Measurements from ENCODE around the gene TMEM270. TPM values are rescaled to one million over a fixed set of nuclear protein-coding genes. Genes with fewer than 3 reads are reported as not detected.

The TMEM270 gene, protein sequence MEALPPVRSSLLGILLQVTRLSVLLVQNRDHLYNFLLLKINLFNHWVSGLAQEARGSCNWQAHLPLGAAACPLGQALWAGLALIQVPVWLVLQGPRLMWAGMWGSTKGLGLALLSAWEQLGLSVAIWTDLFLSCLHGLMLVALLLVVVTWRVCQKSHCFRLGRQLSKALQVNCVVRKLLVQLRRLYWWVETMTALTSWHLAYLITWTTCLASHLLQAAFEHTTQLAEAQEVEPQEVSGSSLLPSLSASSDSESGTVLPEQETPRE
- total RNA-seq (ENCODE audit: unreplicated experiment) = not detected
- long read RNA-seq = 0 reads

- Mint-ChIP-seq H3K9me3 (ENCODE audit: unreplicated experiment) (no peaks in the 10 kb centered on the region), H3K4me3 (ENCODE audit: unreplicated experiment) (no peak within 1 kb of the TSS), H3K27me3 (ENCODE audit: unreplicated experiment) (peaks cover 2% of the 10 kb centered on the region), H3K27ac (ENCODE audit: unreplicated experiment) (no peak within 1 kb of the TSS), H3K36me3 (ENCODE audit: unreplicated experiment) (peaks cover 7% of the 10 kb centered on the region), H3K4me1 (ENCODE audit: low read depth, unreplicated experiment) (peaks cover 4% of the 10 kb centered on the region)
- TF ChIP-seq, protein P1, sequence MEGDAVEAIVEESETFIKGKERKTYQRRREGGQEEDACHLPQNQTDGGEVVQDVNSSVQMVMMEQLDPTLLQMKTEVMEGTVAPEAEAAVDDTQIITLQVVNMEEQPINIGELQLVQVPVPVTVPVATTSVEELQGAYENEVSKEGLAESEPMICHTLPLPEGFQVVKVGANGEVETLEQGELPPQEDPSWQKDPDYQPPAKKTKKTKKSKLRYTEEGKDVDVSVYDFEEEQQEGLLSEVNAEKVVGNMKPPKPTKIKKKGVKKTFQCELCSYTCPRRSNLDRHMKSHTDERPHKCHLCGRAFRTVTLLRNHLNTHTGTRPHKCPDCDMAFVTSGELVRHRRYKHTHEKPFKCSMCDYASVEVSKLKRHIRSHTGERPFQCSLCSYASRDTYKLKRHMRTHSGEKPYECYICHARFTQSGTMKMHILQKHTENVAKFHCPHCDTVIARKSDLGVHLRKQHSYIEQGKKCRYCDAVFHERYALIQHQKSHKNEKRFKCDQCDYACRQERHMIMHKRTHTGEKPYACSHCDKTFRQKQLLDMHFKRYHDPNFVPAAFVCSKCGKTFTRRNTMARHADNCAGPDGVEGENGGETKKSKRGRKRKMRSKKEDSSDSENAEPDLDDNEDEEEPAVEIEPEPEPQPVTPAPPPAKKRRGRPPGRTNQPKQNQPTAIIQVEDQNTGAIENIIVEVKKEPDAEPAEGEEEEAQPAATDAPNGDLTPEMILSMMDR (IDR thresholded peaks at IDR 0.05; ENCODE audit: partially characterized antibody, unreplicated experiment) = no peak
- DNase-seq = no peak
Observed at GRCh38 chr7:73860859-73861258, at the start of gene TMEM270. TMEM270 (plus strand) TSS chr7:73861159; CDS start chr7:73861195, 36 bp downstream.

GRCh38 chr7:73811760-73812168, 49.2 kb upstream of the TMEM270 start:
- Mint-ChIP-seq H3K27ac (ENCODE audit: unreplicated experiment) (no peak overlapping the region), H3K4me1 (ENCODE audit: low read depth, unreplicated experiment) (no peaks in the 10 kb centered on the region), H3K27me3 (ENCODE audit: unreplicated experiment) (peaks cover 3% of the 10 kb centered on the region), H3K9me3 (ENCODE audit: unreplicated experiment) (no peaks in the 10 kb centered on the region), H3K36me3 (ENCODE audit: unreplicated experiment) (no peaks in the 10 kb centered on the region), H3K4me3 (ENCODE audit: unreplicated experiment) (no peak overlapping the region)
- TF ChIP-seq, protein P1 (IDR thresholded peaks at IDR 0.05; ENCODE audit: partially characterized antibody, unreplicated experiment) = peak; percentile 67
- DNase-seq = peak; percentile 82

DNA sequence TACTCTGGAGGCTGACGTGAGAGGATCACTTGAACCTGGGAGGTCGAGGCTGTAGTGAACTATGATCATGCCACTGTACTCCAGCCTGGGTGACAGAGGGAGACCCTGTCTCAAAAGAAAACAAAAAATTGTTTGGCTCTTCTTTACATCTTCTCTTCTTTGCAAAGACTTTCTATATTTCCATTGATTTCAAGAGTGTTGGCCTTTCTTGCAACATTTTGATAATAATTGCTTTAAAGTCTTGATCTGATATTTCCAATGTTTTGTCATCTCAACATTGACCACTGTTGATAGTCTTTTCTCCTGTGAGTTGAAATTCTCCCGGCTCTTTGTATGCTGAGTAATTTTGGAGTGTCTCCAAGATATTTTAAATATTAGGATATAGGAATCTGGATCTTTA, 48.0 kb upstream of the TMEM270 start:
- TF ChIP-seq, protein P1 (IDR thresholded peaks at IDR 0.05; ENCODE audit: partially characterized antibody, unreplicated experiment) = no peak
- no peak overlapping the region for H3K4me3 Mint-ChIP-seq (ENCODE audit: unreplicated experiment)

DNA sequence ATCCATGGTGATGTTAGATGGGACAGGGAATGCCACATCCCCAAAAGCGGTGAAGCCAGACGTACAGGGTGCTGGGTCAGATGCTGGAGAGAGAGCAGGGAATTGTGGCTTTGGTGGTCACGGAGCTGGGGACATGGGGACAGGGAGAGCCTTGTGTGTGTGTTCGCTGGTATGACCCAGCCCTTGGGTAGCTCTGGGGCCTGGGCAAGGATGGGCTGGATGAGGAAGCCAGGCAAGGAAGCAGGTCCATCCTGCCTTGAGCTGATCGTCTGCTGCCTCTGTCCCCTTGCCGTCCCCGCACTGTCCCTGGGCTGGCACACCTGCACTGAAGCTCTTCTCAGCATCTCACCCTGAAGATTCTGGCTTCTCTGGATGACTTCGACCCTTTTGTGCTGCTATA, 45.5 kb upstream of the TMEM270 start:
- Mint-ChIP-seq H3K4me1 (ENCODE audit: low read depth, unreplicated experiment) (no peaks in the 10 kb centered on the region), H3K4me3 (ENCODE audit: unreplicated experiment) (no peak overlapping the region), H3K9me3 (ENCODE audit: unreplicated experiment) (no peaks in the 10 kb centered on the region), H3K27me3 (ENCODE audit: unreplicated experiment) (peaks cover 5% of the 10 kb centered on the region), H3K27ac (ENCODE audit: unreplicated experiment) (no peak overlapping the region), H3K36me3 (ENCODE audit: unreplicated experiment) (no peaks in the 10 kb centered on the region)
- TF ChIP-seq, protein P1 (IDR thresholded peaks at IDR 0.05; ENCODE audit: partially characterized antibody, unreplicated experiment) = no peak
- no peak for DNase-seq

More for the DNA sequence above, 48.0 kb upstream of the TMEM270 start:
- DNase-seq = no peak
- H3K27ac Mint-ChIP-seq (ENCODE audit: unreplicated experiment) = no peak overlapping the region
- no peaks in the 10 kb centered on the region for H3K9me3 Mint-ChIP-seq (ENCODE audit: unreplicated experiment)
- H3K27me3 Mint-ChIP-seq (ENCODE audit: unreplicated experiment) = peaks cover 3% of the 10 kb centered on the region
- no peaks in the 10 kb centered on the region for H3K36me3 Mint-ChIP-seq (ENCODE audit: unreplicated experiment)
- no peaks in the 10 kb centered on the region for H3K4me1 Mint-ChIP-seq (ENCODE audit: low read depth, unreplicated experiment)

DNA sequence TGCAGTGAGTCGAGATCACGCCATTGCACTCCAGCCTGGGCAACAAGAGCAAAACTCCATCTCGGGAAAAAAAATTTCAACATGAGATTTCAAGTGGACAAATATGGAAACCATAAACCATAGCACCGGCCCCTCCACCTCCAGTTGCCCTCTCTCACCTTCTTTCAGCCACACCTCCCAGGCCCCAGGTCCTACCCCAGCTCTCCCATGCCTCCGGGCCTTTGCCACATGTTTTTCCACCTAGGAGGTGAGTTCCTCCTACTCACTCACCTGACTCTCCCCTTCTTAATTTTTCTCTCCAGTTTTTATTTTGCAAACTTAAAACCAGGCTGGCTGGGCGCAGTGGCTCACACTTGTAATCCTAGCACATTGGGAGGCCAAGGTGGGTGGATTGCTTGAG, 43.8 kb upstream of the TMEM270 start:
- H3K4me1 Mint-ChIP-seq (ENCODE audit: low read depth, unreplicated experiment) = no peaks in the 10 kb centered on the region
- H3K36me3 Mint-ChIP-seq (ENCODE audit: unreplicated experiment) = no peaks in the 10 kb centered on the region
- TF ChIP-seq, protein P1 (IDR thresholded peaks at IDR 0.05; ENCODE audit: partially characterized antibody, unreplicated experiment) = no peak
- DNase-seq = no peak
- H3K9me3 Mint-ChIP-seq (ENCODE audit: unreplicated experiment) = no peaks in the 10 kb centered on the region
- no peak overlapping the region for H3K4me3 Mint-ChIP-seq (ENCODE audit: unreplicated experiment)
- H3K27ac Mint-ChIP-seq (ENCODE audit: unreplicated experiment) = no peak overlapping the region
- peaks cover 5% of the 10 kb centered on the region for H3K27me3 Mint-ChIP-seq (ENCODE audit: unreplicated experiment)
